ENCODE measurements around the gene IGFBPL1.

- TF ChIP-seq EP300 (IDR thresholded peaks at IDR 0.05) (no peak), POLR2A (IDR thresholded peaks at IDR 0.05) (no peak)
Measured at GRCh38 chr9:38434853-38435252, 10.6 kb upstream of the IGFBPL1 start.

Data from suprapubic skin (tissue), 2 donors.